Colonic mucosa (tissue), 4 donors: ENCODE data around the gene APBA3. TPM values are rescaled to one million over a fixed set of nuclear protein-coding genes. Genes with fewer than 3 reads are reported as not detected.

Experiments used
- DNase-seq: peaks from one replicate; pipeline ENCODE4 v3.0.0-alpha.2; 2020
- H3K27ac ChIP-seq: fragments of 200-600 bp; one replicate; pipeline ENCODE4 v1.8.0; 2021
- H3K27me3 ChIP-seq: fragments of 200-600 bp; one replicate; pipeline ENCODE4 v1.8.0; 2021
- H3K36me3 ChIP-seq: fragments of 200-600 bp; one replicate; pipeline ENCODE4 v1.8.0; 2021
- H3K4me1 ChIP-seq: fragments of 200-600 bp; one replicate; pipeline ENCODE4 v1.8.0; 2021; ENCODE audit warnings: mild to moderate bottlenecking
- H3K4me3 ChIP-seq: fragments of 200-600 bp; one replicate; pipeline ENCODE4 v1.8.0; 2021
- H3K9ac ChIP-seq, 2 donors: one replicate each; pipeline ENCODE4 v1.7.0; 2013; ENCODE audit warnings: control low read depth in 2 of 2, low read depth in 2 of 2, low read length in 2 of 2
- H3K9me3 ChIP-seq: fragments of 200-600 bp; one replicate; pipeline ENCODE4 v1.8.0; 2021
- CTCF ChIP-seq: fragments of 200-600 bp; IDR thresholded peaks from one replicate; pipeline ENCODE4 v1.8.0; 2022; ENCODE audit warnings: antibody characterized with exemption, mild to moderate bottlenecking
- intact Hi-C: fragments of 100-400 bp; cut with DNase I; formaldehyde crosslinking; loops from one replicate; pipeline ENCODE4 v1.14.1; 2022
- total RNA-seq, 2 donors: library from RNA; stranded (reverse); fragmentation: NEBNext Ultra II Directional in 1 of 2; extraction: Animal tissue kit (Norgen Biotek cat#: 25700) in 1 of 2; gene quantifications; one replicate each; pipeline ENCODE4 v1.2.1, GENCODE V29; 2021
- donor health status: healthy.
- donor health status: DM: no; HTN: no; CAD: no.
- donor health status: DM: no; HTN: no; CAD: no.

APBA3 gene
- total RNA-seq, 2 donors from 2014 or later, result 21.0 to 29.3 TPM

GRCh38 chr19:3785938-3786824 lies 24.7 kb upstream of the APBA3 start, which contains the start of gene MATK:
Gene MATK (minus strand): TSS chr19:3786381. CDS start chr19:3785135, 1,246 bp downstream.
- Histone ChIP-seq H3K36me3 (no peaks in the 10 kb centered on the region), H3K27ac (no peak within 1 kb of the TSS), H3K4me1 (no peaks in the 10 kb centered on the region), H3K9ac (no peak within 1 kb of the TSS), H3K27me3 (peaks cover 7% of the 10 kb centered on the region), H3K4me3 (peak within 1 kb of the TSS; percentile 20), H3K9me3 (no peaks in the 10 kb centered on the region)
- DNase-seq, result no peak
- intact Hi-C loops, result no loop called here
- TF ChIP-seq CTCF, result no peak

- H3K4me1 ChIP-seq, result no peaks in the 10 kb centered on the region
- no peak overlapping the region for H3K27ac ChIP-seq
- no peaks in the 10 kb centered on the region for H3K9me3 ChIP-seq
- no peak for DNase-seq
- intact Hi-C loops, result no loop called here
- TF ChIP-seq CTCF, result no peak
- H3K27me3 ChIP-seq, result peaks cover 7% of the 10 kb centered on the region
- H3K36me3 ChIP-seq, result no peaks in the 10 kb centered on the region
- no peak overlapping the region for H3K9ac ChIP-seq
- peak overlapping the region; percentile 20 for H3K4me3 ChIP-seq
Observed at GRCh38 chr19:3785451-3785937, 24.0 kb upstream of the APBA3 start.

- Histone ChIP-seq H3K9me3 (no peaks in the 10 kb centered on the region), H3K4me1 (no peaks in the 10 kb centered on the region), H3K27me3 (peaks cover 7% of the 10 kb centered on the region), H3K27ac (no peak overlapping the region), H3K36me3 (no peaks in the 10 kb centered on the region), H3K4me3 (no peak overlapping the region), H3K9ac (peak overlapping the region in 1 of 2 donors; percentile 12)
- intact Hi-C loops, result no loop called here
- no peak for DNase-seq
- no peak for TF ChIP-seq CTCF
Observed at GRCh38 chr19:3784607-3785450, 23.3 kb upstream of the APBA3 start.

DNA sequence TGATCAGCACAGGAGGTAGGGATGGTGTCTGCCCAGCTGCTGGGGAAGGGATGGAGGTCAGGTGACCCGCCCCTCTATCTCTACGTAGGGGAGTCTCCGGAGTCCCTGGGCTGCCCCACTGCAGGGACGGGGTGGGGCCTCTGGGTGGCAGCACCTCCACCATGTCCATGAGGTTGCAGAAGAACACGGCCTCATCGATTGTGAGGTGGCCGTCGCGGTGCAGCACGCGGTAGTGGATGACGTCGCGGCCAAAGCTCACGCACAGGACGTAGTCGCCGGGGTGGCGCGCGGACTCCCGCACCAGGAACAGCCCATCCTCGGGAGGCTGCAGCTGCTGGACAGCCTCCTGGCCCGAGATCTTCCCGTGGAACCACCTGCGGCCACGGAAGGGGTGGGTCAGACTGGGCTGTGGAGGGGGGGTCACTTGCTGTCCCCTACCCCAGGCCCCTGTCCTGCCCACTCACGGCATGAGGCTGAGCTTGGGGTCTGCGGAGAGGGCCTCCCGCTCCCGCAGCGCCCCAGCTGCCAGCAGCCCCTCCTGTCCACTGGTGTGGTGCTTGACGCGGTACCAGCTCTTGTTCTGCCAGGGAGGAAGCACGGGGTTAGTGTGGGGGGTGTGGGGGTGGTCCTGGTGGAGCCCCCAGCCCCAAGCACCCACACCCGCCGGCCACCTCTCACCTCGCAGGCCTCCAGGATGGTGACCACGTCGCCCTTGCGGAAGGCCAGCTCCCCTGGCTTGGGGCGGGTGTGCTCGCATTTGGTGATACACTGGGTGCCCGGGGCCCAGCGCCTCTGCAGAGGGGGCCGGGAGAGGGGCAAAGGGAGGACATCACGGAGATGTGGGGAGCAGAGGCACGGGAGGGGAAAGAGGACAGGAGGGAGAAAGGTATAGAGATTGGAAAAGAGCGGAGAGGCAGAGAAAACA lies 22.4 kb upstream of the APBA3 start:
- no peak overlapping the region for H3K4me3 ChIP-seq
- intact Hi-C loops, result no loop called here
- no peaks in the 10 kb centered on the region for H3K4me1 ChIP-seq
- H3K36me3 ChIP-seq, result no peaks in the 10 kb centered on the region
- no peak overlapping the region for H3K27ac ChIP-seq
- H3K9ac ChIP-seq, result peak overlapping the region in 1 of 2 donors; percentile 12
- H3K27me3 ChIP-seq, result peaks cover 7% of the 10 kb centered on the region
- peak; percentile 28 for TF ChIP-seq CTCF
- no peak for DNase-seq
- H3K9me3 ChIP-seq, result no peaks in the 10 kb centered on the region
